Upper lobe of left lung (tissue), 4 donors: ENCODE data around the gene DCUN1D3.
"Not testable (repeated sequence)": the region's sequence is repeated elsewhere in the genome, so short reads cannot be mapped to it uniquely, and the experiment has no call there.

Source experiments
- EP300 ChIP-seq, 4 donors: sonication (generic); formaldehyde crosslinking; IDR thresholded peaks; one replicate each; pipeline ENCODE4 v1.5.1; 2017; ENCODE audit warnings: antibody characterized with exemption in 4 of 4, control low read depth in 2 of 4
- POLR2A ChIP-seq, 4 donors: fragments of 450-650 bp; IDR thresholded peaks; one replicate each; pipeline ENCODE4 v1.5.1; 2016 to 2017; ENCODE audit warnings: antibody characterized with exemption in 4 of 4, mild to moderate bottlenecking in 2 of 4
- POLR2AphosphoS5 ChIP-seq, 2 donors: sonication (generic); formaldehyde crosslinking; IDR thresholded peaks; one replicate each; pipeline ENCODE4 v1.5.1; 2017; ENCODE audit warnings: antibody characterized with exemption in 2 of 2
- TF ChIP-seq, protein P1 (sequence below), 6 experiments: fragments of 450-650 bp in 4 of 6; fragments of 200-600 bp in 2 of 6; sonication (generic) in 2 of 6; IDR thresholded peaks; one replicate each; pipeline ENCODE4 v1.5.1; 2016 to 2019; ENCODE audit warnings: antibody characterized with exemption in 6 of 6

- TF ChIP-seq, protein P1, sequence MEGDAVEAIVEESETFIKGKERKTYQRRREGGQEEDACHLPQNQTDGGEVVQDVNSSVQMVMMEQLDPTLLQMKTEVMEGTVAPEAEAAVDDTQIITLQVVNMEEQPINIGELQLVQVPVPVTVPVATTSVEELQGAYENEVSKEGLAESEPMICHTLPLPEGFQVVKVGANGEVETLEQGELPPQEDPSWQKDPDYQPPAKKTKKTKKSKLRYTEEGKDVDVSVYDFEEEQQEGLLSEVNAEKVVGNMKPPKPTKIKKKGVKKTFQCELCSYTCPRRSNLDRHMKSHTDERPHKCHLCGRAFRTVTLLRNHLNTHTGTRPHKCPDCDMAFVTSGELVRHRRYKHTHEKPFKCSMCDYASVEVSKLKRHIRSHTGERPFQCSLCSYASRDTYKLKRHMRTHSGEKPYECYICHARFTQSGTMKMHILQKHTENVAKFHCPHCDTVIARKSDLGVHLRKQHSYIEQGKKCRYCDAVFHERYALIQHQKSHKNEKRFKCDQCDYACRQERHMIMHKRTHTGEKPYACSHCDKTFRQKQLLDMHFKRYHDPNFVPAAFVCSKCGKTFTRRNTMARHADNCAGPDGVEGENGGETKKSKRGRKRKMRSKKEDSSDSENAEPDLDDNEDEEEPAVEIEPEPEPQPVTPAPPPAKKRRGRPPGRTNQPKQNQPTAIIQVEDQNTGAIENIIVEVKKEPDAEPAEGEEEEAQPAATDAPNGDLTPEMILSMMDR (IDR thresholded peaks at IDR 0.05) = not testable (repeated sequence)
- TF ChIP-seq EP300, POLR2AphosphoS5, POLR2A (IDR thresholded peaks at IDR 0.05): not testable (repeated sequence)
These were observed 45.4 kb upstream of the DCUN1D3 start for GRCh38 chr16:20945575-20945875.
